Suprapubic skin (tissue), 4 donors: ENCODE results near the gene RAB25.

Experiments
- EP300 ChIP-seq: sonication (generic); formaldehyde crosslinking; IDR thresholded peaks from one replicate; pipeline ENCODE4 v1.6.1; 2017; ENCODE audit warnings: antibody characterized with exemption
- POLR2AphosphoS5 ChIP-seq, 3 donors: sonication (generic); formaldehyde crosslinking; IDR thresholded peaks; one replicate each; pipeline ENCODE4 v1.6.1; 2017; ENCODE audit warnings: antibody characterized with exemption in 3 of 3
- TF ChIP-seq, protein P1 (sequence below), 2 donors: fragments of 200-600 bp in 1 of 2; fragments of 450-650 bp in 1 of 2; sonication (generic) in 1 of 2; IDR thresholded peaks; one replicate each; pipeline ENCODE4 v1.5.1; 2016 to 2019; ENCODE audit warnings: antibody characterized with exemption in 2 of 2, mild to moderate bottlenecking in 1 of 2, moderate library complexity in 1 of 2

DNA sequence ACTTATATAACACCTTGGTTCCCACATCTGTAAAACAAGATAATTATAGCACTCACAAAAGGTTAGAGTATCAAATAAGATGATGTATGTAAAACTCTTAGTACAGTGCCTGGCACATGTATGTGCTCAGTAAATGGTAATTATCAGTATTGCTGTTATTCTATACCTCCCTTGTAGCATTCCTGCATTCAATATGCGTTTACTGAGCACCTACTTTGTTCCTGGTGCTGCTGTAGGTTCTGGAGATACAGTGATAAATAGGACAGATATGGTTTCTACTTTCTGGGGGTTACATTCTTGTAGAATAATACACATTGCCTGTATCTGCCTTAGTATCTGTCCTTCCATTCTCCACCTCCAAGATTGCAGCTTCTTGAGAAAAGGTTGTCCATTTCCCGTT, 39.0 kb upstream of the RAB25 start:
- TF ChIP-seq EP300 (no peak), POLR2AphosphoS5 (IDR thresholded peaks at IDR 0.05) (no peak)
- TF ChIP-seq, protein P1, sequence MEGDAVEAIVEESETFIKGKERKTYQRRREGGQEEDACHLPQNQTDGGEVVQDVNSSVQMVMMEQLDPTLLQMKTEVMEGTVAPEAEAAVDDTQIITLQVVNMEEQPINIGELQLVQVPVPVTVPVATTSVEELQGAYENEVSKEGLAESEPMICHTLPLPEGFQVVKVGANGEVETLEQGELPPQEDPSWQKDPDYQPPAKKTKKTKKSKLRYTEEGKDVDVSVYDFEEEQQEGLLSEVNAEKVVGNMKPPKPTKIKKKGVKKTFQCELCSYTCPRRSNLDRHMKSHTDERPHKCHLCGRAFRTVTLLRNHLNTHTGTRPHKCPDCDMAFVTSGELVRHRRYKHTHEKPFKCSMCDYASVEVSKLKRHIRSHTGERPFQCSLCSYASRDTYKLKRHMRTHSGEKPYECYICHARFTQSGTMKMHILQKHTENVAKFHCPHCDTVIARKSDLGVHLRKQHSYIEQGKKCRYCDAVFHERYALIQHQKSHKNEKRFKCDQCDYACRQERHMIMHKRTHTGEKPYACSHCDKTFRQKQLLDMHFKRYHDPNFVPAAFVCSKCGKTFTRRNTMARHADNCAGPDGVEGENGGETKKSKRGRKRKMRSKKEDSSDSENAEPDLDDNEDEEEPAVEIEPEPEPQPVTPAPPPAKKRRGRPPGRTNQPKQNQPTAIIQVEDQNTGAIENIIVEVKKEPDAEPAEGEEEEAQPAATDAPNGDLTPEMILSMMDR (IDR thresholded peaks at IDR 0.05), result no peak
